GM12878 (cell line): Measurements from ENCODE around the gene COMMD10. TPM values are rescaled to one million over a fixed set of nuclear protein-coding genes. Genes with fewer than 3 reads are reported as not detected.

Experiments
- ATAC-seq: fragments of 200-7000 bp; cut with Tn5 transposase; 3 replicates; pipeline ENCODE4 v1.9.1; 2020; ENCODE audit warnings: mild to moderate bottlenecking, moderate library complexity
- BruUV-seq: library from RNA; stranded (reverse); fragments of 400-500 nt; replicated peaks from 2 replicates; lab custom pipeline; 2021; lab: Mats Ljungman, UMichigan
- CTCF ChIA-PET: fragments of 300-600 bp; sonication (Branson Sonifier 250); formaldehyde crosslinking; extraction: SDS; loops from one replicate; lab custom pipeline; 2021; ENCODE audit warnings: inconsistent platforms; lab: Yijun Ruan, JAX
- POLR2A ChIA-PET: fragments of 350-600 bp; formaldehyde crosslinking; extraction: SDS; loops from one replicate; lab custom pipeline; 2021; ENCODE audit warnings: inconsistent platforms; lab: Charles Lee
- RAD21 ChIA-PET: fragments of 300-600 bp; sonication (Branson Sonifier 250); formaldehyde crosslinking; loops from one replicate; lab custom pipeline; 2023; ENCODE audit warnings: antibody characterized with exemption; ENCODE audit not compliant: unreplicated experiment; lab: Charles Lee
- SMC1A ChIA-PET: fragments of 300-600 bp; sonication (Branson Sonifier 250); formaldehyde crosslinking; loops from one replicate; lab custom pipeline; 2023; ENCODE audit not compliant: unreplicated experiment, uncharacterized antibody; lab: Charles Lee
- DNase-seq: peaks from one replicate; pipeline ENCODE4 v3.0.0-alpha.2; 2011; ENCODE audit warnings: low read depth, low spot score
- FAIRE-seq: peaks from 3 replicates; lab custom pipeline; 2011; peaks lifted over from hg19 to GRCh38; lab: Jason Lieb, UNC
- H2AFZ ChIP-seq: 2 replicates; pipeline ENCODE4 v1.6.0; 2011; ENCODE audit warnings: low read depth, low read length, control low read depth; ENCODE audit not compliant: control insufficient read depth
- H3K27ac ChIP-seq: 2 replicates; pipeline ENCODE4 v1.5.1; 2011; ENCODE audit warnings: control low read depth; ENCODE audit not compliant: control insufficient read depth, insufficient read depth
- H3K27me3 ChIP-seq, 2 experiments: replicated peaks in 1 of 2; 2 replicates each; pipeline versions ENCODE4 v1.6.0 to v1.6.1; 2011; ENCODE audit warnings: low read length in 1 of 2; ENCODE audit not compliant: control insufficient read depth in 2 of 2, insufficient read depth in 2 of 2
- H3K36me3 ChIP-seq, 2 experiments: 2 replicates each; pipeline ENCODE4 v1.5.1; 2011; ENCODE audit warnings: low read length in 1 of 2; ENCODE audit not compliant: control insufficient read depth in 2 of 2, insufficient read depth in 2 of 2
- H3K4me1 ChIP-seq: 2 replicates; pipeline ENCODE4 v1.6.1; 2011; ENCODE audit warnings: mild to moderate bottlenecking, low read length, moderate library complexity, mixed read lengths; ENCODE audit not compliant: control insufficient read depth, insufficient read depth
- H3K4me2 ChIP-seq: 2 replicates; pipeline ENCODE4 v1.6.0; 2011; ENCODE audit warnings: control low read depth; ENCODE audit not compliant: control insufficient read depth, insufficient read depth
- H3K4me3 ChIP-seq: fragments of 200-600 bp; sonication (generic); 2 replicates; pipeline ENCODE4 v1.5.1; 2016
- H3K79me2 ChIP-seq: 2 replicates; pipeline ENCODE4 v1.6.0; 2011; ENCODE audit warnings: low read length; ENCODE audit not compliant: control insufficient read depth, insufficient read depth
- H3K9ac ChIP-seq: 2 replicates; pipeline ENCODE4 v1.8.0; 2011; ENCODE audit warnings: low read length, control low read depth, mixed read lengths; ENCODE audit not compliant: control insufficient read depth, insufficient read depth
- H3K9me3 ChIP-seq: replicated peaks from 3 replicates; pipeline ENCODE4 v1.5.1; 2011; ENCODE audit warnings: mild to moderate bottlenecking, low read length; ENCODE audit not compliant: control insufficient read depth, insufficient read depth
- H4K20me1 ChIP-seq: 2 replicates; pipeline ENCODE4 v1.6.0; 2011; ENCODE audit not compliant: control insufficient read depth, insufficient read depth
- DPF2 ChIP-seq: fragments of 450-650 bp; IDR thresholded peaks from 2 replicates; pipeline ENCODE4 v1.6.1; 2017; ENCODE audit warnings: mild to moderate bottlenecking
- LARP7 ChIP-seq: fragments of 450-650 bp; IDR thresholded peaks from 2 replicates; pipeline ENCODE4 v1.6.1; 2017; ENCODE audit warnings: mild to moderate bottlenecking
- MTA2 ChIP-seq: fragments of 450-650 bp; IDR thresholded peaks from 2 replicates; pipeline ENCODE4 v1.6.1; 2016; ENCODE audit warnings: low read depth, mild to moderate bottlenecking, moderate library complexity
- MYB ChIP-seq: fragments of 150-350 bp; IDR thresholded peaks from 2 replicates; pipeline ENCODE4 v1.6.1; 2014; ENCODE audit warnings: mild to moderate bottlenecking, low read depth, low read length, borderline replicate concordance
- NBN ChIP-seq: fragments of 450-650 bp; IDR thresholded peaks from 2 replicates; pipeline ENCODE4 v1.6.1; 2016
- NFXL1 ChIP-seq: fragments of 450-650 bp; IDR thresholded peaks from 2 replicates; pipeline ENCODE4 v1.6.1; 2017; ENCODE audit warnings: antibody characterized with exemption, mild to moderate bottlenecking, borderline replicate concordance
- NRF1 ChIP-seq: conservative IDR thresholded peaks from 2 replicates; pipeline ENCODE4 v1.6.1; 2011; ENCODE audit warnings: mild to moderate bottlenecking, low read depth, low read length, improper control_type of control experiment
- POLR2AphosphoS2 ChIP-seq: IDR thresholded peaks from 2 replicates; pipeline ENCODE4 v1.6.1; 2011; ENCODE audit warnings: low read depth, mild to moderate bottlenecking, low read length, improper control_type of control experiment, moderate library complexity
- RELA ChIP-seq: fragments of 450-650 bp; IDR thresholded peaks from 2 replicates; pipeline ENCODE4 v1.8.0; 2014; ENCODE audit warnings: borderline replicate concordance; ENCODE audit not compliant: partially characterized antibody
- RELB ChIP-seq: fragments of 450-650 bp; IDR thresholded peaks from 2 replicates; pipeline ENCODE4 v1.6.1; 2017; ENCODE audit warnings: low read depth, mild to moderate bottlenecking, moderate library complexity
- RUNX3 ChIP-seq: IDR thresholded peaks from 2 replicates; pipeline ENCODE4 v1.6.1; 2012; ENCODE audit warnings: low read length, inconsistent platforms
- USF1 ChIP-seq: IDR thresholded peaks from 2 replicates; pipeline ENCODE4 v1.6.1; 2011; ENCODE audit warnings: borderline replicate concordance, low read depth, mild to moderate bottlenecking, moderate library complexity, mixed read lengths, low read length; ENCODE audit not compliant: insufficient read depth; ENCODE audit errors: extremely low read length
- YY1 ChIP-seq: IDR thresholded peaks from 2 replicates; pipeline ENCODE4 v1.6.1; 2011; ENCODE audit warnings: low read depth, mild to moderate bottlenecking, low read length
- ZBED1 ChIP-seq: IDR thresholded peaks from 2 replicates; pipeline ENCODE4 v1.6.1; 2016; ENCODE audit warnings: borderline replicate concordance
- ZNF207 ChIP-seq: fragments of 450-650 bp; IDR thresholded peaks from 2 replicates; pipeline ENCODE4 v1.6.1; 2014; ENCODE audit warnings: antibody characterized with exemption, mild to moderate bottlenecking, borderline replicate concordance
- ZNF217 ChIP-seq: fragments of 450-650 bp; IDR thresholded peaks from 2 replicates; pipeline ENCODE4 v1.6.1; 2017; ENCODE audit warnings: antibody characterized with exemption, mild to moderate bottlenecking
- ZNF687 ChIP-seq: fragments of 450-650 bp; IDR thresholded peaks from 2 replicates; pipeline ENCODE4 v1.6.1; 2017; ENCODE audit warnings: mild to moderate bottlenecking, moderate library complexity
- WGBS: methylation state at CpG from one replicate; pipeline ENCODE4 v1.1.6; 2016; ENCODE audit warnings: low lambda C conversion rate; ENCODE audit not compliant: insufficient replicate concordance, insufficient coverage; ENCODE audit errors: missing lambda C conversion rate; 5-methylcytosine and 5-hydroxymethylcytosine counted together
- in situ Hi-C: fragments of 300-500 bp; cut with MboI; formaldehyde crosslinking; loops from 9 replicates; pipeline ENCODE4 v1.14.3; 2018; ENCODE audit warnings: mixed read lengths
- intact Hi-C: fragments of 100-400 bp; cut with micrococcal nuclease; formaldehyde crosslinking; loops from one replicate; pipeline ENCODE4 v1.14.2; 2022; ENCODE audit not compliant: unreplicated experiment
- polyA plus RNA-seq, 11 experiments: library from polyadenylated mRNA; depleted of rRNA in 4 of 11; unstranded in 6 of 11; stranded (reverse) in 5 of 11; fragments of >200 nt; fragmentation: Nextera tagmentation in 4 of 11; fragmentation: Illumina TruSeq in 1 of 11; extraction: Ambion mirVana in 4 of 11; extraction: Trizol in 1 of 11; gene quantifications; 1 replicate in 1 of 11; 2 replicates in 10 of 11; pipeline versions ENCODE4 v1.2.1 to v1.2.3, GENCODE V29; 2011 to 2016; ENCODE audit warnings: inconsistent platforms in 2 of 11, missing spikeins in 2 of 11, low read depth in 1 of 11
- total RNA-seq, 4 experiments: library from RNA; depleted of rRNA in 3 of 4; stranded (reverse); fragments of >200 nt in 3 of 4; fragmentation: Illumina TruSeq in 1 of 4; extraction: Trizol in 1 of 4; gene quantifications; 2 replicates each; pipeline versions ENCODE4 v1.2.1 to v1.2.3, GENCODE V29; 2013 to 2021

COMMD10 gene
- total and polyA plus RNA-seq, 10 of the 15 experiments (the other 5 are each of a cell fraction or from before 2014, with no cell fraction given), result 19.6 to 98.7 (median 28.0) TPM

GRCh38 chr5:116071211-116071610, 13.6 kb upstream of the COMMD10 start (continued):
- no peak for TF ChIP-seq LARP7

GRCh38 chr5:116075191-116075831, 9.5 kb upstream of the COMMD10 start:
- no peak for FAIRE-seq
- ATAC-seq, result peak; percentile 14
- H3K36me3 ChIP-seq, result no peaks in the 10 kb centered on the region
- ChIA-PET POLR2A (no interaction called here), CTCF (interaction anchor here (0.9 to 1.4 kb wide), 4 partner anchors 9 to 443 kb away, joined by 3 to 4 read pairs (median 4); partner anchors contain the start of gene COMMD10), SMC1A (interaction anchor here (0.5 to 1.7 kb wide), 3 partner anchors 36 to 475 kb away, joined by 3 to 6 read pairs (median 3); no protein-coding TSS in a partner anchor), RAD21 (interaction anchor here (0.9 to 1.7 kb wide), 3 partner anchors 41 to 230 kb away, joined by 4 to 5 read pairs (median 4); no protein-coding TSS in a partner anchor)
- no peaks in the 10 kb centered on the region for H3K79me2 ChIP-seq
- H2AFZ ChIP-seq, result no peak overlapping the region
- H3K4me1 ChIP-seq, result peaks cover 18% of the 10 kb centered on the region
- peaks cover under 1 to 1% of the 10 kb centered on the region in 2 experiments; a peak in 3 of 4 replicates for H3K27me3 ChIP-seq
- WGBS, result 30% methylated on average over 6 of the region's 6 CpGs
- H3K9me3 ChIP-seq, result no peaks in the 10 kb centered on the region
- in situ Hi-C loops (no loop called here), intact Hi-C loops (loop anchor here (10.0 kb wide), 1 partner anchor 531 kb away; the partner anchor contains the start of gene FEM1C)
- H3K4me2 ChIP-seq, result no peak overlapping the region
- no peak for DNase-seq
- BruUV-seq, result no TSS peak
- H3K27ac ChIP-seq, result no peak overlapping the region
- no peak overlapping the region for H3K4me3 ChIP-seq
- H4K20me1 ChIP-seq, result no peaks in the 10 kb centered on the region
- no peak overlapping the region for H3K9ac ChIP-seq
- no peak for TF ChIP-seq RELA
- no peak for TF ChIP-seq USF1
- TF ChIP-seq ZNF207, result no peak
- TF ChIP-seq RELB, result no peak
- no peak for TF ChIP-seq ZNF687
- no peak for TF ChIP-seq MYB
- no peak for TF ChIP-seq ZBED1
- TF ChIP-seq ZNF217, result no peak
- no peak for TF ChIP-seq NFXL1
- TF ChIP-seq NRF1, result no peak
- no peak for TF ChIP-seq MTA2
- TF ChIP-seq NBN, result no peak
- TF ChIP-seq POLR2AphosphoS2, result no peak
- TF ChIP-seq RUNX3, result peak; percentile 20; the same call in 1 of the 2 replicates
- TF ChIP-seq YY1, result 0 out of 2 replicates have a peak, but pooled peaks have one; percentile 11
- 0 out of 2 replicates have a peak, but pooled peaks have one; percentile 14 for TF ChIP-seq DPF2
